GM19324 (cell line): ENCODE data around the gene NRXN2.

Source experiments
- ATAC-seq: cut with Tn5 transposase; IDR thresholded peaks from one replicate; pipeline ENCODE4 v1.9.1; 2021; ENCODE audit warnings: mild to moderate bottlenecking, moderate library complexity; ENCODE audit not compliant: unreplicated experiment, low FRiP score

Gene NRXN2

DNA sequence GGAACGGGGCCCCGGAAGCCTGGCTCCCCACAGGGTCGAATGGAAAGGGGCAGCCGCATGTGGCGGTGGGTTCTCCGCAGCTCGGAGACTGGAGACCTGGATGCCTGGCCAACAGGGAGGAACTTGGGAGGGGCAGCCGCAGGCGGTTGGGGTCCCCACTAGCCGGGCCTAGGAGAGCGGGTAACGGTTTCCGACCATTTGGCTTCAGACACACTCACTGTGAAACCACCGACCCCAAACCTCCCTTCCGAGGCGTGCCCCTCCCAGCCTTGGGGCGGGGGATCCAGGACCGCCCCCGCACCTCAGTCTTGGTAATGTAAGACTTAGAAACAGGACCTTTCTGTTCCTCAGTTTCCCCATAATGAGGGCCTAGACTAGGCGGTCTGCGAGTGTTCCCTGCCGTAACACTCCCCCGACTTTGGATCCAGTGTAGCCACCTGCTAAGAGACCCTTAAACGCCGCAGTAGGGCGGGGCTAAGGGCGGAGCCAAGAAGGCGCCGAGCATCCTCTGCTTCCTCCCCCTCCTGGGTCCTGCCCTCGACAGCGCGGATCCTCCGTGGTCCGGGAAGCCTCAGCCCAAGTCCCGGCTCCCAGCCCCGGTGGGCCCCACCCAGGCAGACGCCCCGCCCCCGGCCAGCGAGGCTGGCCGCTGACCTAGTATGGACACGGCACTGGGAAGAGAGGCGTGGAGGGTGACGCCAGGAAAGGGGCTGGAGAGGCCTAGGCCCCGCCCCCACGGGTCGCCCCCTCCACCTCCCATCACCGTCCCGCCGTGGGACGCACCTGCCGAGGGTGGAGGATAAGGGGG lies 22.7 kb upstream of the NRXN2 start:
- ATAC-seq: no peak

DNA sequence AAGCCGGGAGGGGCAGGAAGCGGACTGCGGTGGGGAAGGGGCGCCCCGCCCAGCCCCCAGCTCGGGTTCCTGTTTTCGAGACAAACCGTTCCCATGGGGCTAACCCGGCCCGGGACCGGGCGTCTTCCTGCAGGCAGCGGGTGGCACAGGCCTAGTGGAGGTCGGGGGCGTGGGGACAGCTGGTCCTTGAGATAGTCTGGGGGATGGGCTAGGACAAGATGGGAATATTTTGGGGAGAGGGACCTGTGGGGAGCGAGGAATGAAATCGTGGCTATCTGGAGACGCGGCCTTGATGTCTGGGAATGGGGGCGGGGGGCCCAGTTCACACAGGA lies 22.2 kb upstream of the NRXN2 start:
- no peak for ATAC-seq

DNA sequence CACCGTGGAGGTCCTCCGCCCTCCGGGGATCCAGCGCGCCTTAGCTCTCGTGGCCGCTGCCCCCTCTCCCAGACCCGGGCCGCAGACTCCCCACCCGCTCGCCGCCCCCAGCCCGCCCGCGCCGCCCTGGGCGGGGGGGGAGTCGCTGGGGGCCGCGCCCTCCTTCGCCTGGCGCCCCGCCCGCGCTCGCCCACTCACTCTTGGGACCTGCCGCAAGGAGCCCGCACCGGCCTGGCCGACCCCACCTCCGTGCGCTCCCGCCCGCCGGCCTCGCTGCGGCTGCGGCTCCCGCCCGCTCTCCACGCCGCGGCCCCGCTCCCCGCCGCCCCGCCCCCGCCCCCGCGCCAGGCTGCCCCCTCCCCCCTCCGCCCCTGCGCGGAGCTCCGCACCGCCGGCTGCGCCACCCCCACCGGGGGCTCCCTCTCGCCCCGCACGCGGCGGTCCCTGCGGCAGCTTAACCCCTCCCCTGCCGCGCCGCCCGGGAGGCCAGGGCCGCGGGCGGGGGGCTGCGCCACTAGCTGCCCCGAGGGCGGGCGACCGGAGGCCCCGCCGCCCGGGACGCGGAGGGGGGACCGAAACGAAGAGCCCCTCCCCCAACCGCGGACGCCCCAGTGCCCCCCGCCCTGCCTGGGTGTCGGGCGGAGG lies 21.7 kb upstream of the NRXN2 start:
- ATAC-seq: no peak

DNA sequence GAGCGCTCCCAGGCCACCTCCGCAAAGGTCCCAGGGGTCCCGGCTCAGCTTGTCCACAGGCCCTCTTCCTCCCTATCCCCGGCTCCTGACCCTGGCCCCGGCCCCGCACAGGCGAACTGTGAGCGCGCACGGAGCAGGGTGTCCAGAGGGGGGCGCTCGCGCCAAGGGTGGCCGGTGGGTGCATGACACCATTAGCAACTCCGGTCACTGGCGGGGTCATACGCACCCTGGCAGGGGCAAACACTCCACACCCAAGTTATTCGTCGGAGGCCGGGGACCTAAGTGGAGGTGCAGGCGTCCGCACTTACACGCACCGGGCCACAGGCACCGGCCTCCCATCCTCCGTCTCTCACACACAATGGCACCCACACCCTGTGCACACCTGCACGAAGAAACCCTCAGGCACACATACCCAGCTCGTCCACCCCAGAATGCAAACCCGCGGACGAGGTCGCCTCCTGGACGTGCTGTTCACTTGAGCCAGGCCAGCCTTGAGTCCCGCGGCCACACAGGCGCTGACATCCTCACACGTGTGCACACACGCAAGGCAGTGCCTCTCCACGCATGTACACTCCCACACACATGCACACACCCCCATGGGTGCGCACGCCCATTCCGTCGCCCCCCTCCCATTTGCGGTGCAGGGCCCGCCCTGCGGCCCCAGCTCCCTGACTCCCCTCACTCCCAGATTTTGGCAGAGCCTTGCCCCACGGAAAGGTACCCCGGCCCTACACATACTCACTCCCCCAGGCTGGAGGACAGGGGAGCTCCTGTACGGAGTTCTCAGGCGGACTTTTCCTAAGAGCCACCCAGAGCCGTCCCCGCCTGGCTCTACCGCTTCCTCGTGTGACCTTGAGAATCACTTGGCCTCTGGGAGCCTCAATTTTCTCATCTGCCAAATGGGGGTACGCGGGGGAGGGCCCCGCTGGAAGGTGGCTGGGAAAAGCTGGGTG lies 20.9 kb upstream of the NRXN2 start, which contains the start of gene RASGRP2:
RASGRP2 (minus strand) TSS at position 552 of the 953 bp plus-strand sequence. CDS start 1,276 bp downstream, outside the sequence.
- no peak for ATAC-seq

DNA sequence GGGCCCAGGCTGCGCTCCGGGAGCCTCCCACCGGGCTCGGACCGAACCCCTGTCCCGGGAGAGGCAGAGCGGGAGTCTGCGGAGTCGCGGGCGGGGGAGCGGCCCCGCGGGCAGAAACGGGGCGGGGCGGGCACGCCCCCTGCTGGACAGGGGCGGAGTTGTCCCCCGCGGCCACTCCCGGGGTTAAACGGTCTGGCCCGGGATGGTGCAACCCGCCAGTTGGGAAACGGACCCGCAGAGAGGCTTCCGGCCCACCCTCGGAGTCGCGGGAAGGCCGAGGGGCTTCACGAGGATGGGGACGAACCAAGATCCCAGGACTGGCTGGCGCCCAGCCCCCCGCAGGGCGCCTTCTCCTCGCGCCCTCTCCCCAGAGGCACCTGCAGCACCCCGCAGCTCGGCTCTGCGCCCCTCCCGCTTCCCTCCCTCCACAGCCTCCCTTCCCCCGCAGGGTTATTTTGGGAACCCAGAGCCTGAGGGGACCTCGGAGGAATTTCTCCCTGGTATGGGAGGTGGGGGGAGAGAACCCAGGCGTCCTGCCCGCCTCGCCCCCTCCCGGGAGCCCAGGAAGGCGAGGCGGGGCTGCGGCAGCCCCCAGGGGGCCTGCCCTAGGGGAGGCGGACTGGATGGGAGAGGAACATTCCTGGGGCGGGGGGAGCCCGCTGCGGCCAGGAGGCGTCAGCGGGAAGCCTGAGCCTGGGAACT lies 20.0 kb upstream of the NRXN2 start:
- ATAC-seq: no peak

DNA sequence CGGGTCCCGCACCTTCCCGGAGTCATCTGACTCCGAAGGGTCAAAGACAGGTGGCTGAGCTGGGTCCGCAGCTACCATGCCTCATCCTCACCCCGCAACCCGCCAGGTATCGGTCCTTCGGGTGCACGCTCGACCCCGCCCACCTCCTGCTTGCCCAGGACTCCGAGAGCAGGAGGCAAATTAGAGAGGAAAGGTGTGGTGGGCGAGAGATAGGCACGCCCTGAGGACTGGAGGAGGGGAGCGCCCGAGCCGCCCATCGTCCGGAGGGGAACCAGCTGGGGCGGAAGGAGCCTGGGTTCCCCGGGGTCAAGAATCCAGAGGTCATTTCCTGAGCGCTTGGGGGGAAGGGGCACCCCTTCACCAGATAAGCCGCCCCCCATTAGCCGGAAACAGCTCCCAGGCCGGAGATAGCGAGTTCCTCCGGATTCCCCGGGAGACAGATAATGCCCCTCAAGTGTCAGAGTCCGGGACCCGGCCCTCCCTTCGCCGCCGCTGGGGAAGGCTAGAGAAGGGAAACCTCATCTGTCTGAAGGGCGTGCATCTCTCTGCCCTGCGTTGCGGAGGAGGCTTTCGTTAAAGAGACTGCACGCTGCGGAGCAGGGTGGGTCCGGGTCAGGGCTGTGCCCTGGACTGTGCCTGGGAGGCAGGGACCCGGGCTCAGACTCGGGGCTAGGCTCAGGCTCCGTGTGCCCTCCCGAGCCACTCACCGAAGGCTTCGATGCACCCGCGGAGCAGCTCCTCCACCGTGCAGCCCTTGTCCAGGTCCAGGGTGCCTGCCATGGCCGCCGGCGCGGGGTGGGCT lies 19.3 kb upstream of the NRXN2 start:
- ATAC-seq: no peak

DNA sequence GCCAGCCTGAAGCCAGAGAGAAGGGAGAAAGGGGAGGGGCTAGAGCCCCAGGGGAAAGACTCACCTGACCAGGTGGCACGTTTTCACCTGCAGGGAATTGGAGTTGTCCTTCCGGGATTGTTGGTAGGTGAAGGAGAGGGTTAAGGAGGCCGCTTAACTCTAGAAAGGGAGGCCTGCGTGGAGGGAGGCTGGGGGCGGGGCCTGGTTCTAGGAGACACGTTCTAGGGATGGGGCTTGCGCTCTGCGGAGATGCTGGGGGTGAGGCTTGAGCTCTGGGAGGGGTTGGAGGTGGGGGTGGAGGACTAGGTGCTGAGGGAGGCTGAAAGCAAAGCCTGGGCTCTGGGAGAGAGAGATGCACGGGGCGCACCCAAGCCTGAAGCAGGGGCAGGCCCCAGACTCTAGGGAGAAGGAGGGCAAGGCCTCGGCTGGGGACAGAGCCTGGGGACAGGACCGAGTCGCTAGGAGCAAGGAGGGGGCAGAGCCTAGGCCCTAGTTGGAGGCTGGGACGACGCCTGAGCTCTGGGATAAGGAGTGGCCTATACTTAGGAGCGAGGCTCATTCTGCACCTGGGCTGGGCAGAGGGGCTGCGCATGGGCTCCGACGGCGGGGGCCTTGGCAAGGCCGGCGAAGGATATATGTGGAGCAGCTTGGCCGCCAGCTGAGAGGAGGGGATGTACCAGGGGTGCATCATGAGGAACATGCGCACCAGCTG lies 18.5 kb upstream of the NRXN2 start:
- ATAC-seq: no peak

DNA sequence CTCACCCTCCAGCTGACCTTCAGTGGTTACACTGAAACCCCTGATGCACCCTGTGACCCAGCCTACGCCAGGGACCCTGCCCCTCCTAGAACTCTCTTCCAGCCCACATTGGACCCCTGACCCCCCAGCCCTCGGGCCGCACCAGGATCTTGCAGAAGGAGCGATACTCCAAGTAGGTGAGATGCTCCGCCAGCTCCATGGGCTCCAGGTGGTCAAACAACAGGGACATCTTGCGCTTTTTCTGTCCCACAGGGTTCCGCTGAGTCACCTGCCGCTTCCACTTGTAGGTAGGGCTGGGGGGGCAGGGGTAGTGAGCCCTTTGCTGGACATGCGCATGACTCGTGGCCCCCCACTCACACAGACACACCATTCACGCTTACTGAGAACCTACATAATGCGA lies 16.9 kb upstream of the NRXN2 start:
- no peak for ATAC-seq

DNA sequence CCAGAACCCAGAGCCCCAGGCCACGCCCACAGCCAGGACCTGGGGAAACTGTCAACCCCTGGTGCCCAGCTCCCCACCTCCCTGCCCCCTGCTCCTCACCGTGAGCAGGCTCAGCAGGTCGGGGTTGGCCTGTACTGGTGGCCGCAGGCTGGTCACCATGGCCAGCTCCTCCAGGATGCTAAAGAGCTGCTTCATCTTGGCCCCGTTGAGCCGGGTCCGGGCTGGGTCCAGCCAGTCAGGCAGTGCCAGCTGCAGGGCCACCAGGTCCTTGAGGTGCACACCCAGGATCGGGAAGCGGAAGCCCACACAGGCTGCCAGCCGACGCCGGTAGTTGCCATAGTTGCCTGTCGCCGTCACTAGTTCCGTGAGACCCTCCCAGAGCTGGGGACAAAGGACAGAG lies 13.7 kb upstream of the NRXN2 start:
- ATAC-seq: no peak

DNA sequence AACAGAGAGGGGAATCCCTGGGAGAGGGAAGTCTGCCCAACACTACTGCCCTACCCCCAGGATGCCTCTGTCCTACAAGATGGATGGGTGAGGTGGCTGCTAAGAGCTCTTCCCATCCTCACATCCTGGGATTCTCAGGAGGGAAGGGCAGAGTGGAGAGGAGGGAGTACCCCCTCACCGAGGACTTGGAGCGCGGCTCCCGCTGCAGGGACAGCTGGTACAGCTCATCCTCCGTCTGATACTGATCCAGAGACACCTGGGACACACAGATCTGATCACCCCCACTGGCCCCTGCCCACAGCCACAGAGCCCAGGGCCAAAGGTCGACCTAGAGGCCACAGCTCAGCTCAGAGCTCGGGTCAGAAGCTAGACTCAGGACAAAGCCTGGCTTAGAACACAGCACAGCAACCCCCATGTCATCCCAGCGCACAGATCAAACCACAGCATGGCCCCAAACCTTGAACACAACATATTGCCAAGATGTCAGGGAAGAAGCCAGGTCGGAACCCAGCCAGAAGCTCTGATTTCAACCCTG lies 12.8 kb upstream of the NRXN2 start:
- no peak for ATAC-seq

DNA sequence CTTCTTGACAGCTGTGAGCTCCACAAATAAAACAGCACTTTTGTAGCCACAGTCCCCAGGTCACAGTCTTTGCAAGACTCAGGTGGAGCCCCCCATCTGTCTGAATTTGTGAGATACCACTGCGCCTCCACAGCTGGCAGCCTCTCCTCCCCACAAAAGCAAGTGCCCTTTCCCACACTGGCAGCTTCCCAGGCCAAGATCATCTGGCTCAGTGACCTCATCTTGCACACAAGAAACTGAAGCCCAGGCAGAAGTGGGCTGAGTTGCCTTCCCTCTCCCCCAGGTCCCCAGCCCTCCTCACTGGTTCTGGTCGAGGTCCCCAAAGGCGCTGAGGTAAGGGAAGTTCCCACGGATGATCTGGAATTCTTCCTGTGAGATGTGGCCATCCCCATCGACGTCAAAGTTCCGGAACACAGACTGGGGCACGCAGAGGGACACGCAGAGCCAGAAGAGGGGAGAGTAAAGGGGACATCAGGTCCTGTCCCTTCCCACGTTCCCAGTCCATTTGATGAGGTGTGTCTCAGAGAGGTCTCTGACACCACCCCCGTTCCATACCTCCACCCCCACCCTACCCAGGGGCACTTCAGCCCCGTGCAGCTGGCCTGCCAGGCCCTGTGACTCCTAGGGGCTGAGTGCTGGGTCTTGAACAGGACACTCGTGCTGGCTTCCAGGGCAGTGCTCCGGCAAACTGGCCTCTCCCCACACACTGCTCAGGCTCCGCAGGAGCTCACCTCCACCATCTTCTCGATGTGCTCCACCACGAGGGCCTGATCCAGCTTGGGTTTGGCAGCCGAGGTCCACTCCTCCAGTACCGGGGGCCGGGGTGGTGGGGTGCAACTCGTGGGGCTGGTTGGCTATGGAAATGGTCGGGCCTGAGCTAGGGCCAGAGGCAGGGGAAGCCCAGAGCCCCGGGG lies 12.1 kb upstream of the NRXN2 start:
- ATAC-seq: no peak

DNA sequence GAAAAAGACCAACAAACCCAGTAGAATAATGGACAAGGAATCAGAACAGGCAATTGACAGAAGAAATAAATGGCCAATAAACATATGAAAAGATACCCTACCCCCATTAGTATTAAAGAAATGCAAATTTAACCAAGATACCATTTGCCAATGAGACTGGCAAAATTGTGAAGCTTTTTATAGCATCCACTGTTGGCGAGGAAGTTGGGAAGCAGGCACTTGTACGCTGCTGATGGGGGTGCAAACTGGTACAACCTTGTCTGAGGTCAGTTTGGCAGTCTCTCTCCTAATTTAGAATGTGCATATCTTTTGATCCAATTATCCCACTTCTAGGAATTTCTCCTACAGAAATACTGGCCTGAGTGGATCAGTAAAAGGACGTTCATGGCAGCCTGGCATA lies 8.6 kb upstream of the NRXN2 start:
- no peak for ATAC-seq

DNA sequence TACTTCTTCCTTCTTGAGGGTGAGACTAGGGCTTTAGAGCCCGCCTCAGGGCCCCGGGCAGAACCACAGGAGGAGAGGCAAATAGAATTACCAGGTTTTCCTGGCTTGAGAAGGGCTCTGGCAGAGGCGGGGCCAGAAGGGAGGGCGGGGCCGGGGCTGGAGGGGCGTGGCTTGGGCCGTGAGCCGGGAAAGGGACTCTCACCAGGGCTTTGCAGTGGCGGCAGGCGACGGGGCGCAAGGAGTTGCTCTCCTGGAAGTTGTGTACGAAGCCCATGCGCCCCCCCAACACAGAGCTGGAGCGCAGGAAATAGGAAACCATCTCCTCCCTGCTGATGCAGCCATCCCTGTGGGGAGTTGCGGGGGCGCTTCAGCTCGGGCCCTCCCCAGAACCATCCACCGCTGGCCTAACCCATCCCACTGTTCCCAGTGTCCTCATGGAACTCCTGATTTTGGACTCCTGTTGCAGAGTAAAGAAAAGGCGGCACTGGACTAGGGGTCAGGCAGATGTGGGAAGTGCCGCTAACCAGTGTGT lies 6.9 kb upstream of the NRXN2 start:
- no peak for ATAC-seq

DNA sequence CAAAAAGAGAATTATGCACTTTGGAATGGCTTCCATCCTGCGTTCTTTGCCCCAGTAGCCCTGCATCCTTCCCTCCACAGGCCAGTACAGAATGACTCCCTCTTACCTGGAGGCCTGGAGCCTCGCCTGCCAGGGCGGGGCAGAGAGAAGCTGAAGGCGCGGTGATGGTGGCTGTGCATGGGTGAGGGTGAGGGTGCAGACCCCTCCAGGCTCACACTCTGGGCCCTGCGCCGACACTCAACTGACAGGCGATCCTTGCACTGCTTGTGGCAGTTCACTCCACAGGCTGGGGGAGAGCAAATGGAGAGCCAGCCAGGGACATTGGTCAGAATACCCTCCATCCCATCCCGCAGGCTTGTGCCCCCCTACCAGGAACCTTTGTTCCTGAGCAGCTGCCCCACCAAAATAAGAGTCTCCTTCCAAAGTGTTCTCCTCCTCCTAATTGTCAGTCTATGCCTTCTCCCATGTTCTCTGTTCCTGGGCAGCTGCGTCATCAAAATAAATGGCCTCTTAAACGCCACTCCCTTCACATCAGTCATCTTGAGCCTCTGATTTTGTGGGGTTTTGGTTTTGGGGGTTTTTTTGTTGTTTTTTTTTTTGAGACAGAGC lies 5.9 kb upstream of the NRXN2 start:
- ATAC-seq: no peak

DNA sequence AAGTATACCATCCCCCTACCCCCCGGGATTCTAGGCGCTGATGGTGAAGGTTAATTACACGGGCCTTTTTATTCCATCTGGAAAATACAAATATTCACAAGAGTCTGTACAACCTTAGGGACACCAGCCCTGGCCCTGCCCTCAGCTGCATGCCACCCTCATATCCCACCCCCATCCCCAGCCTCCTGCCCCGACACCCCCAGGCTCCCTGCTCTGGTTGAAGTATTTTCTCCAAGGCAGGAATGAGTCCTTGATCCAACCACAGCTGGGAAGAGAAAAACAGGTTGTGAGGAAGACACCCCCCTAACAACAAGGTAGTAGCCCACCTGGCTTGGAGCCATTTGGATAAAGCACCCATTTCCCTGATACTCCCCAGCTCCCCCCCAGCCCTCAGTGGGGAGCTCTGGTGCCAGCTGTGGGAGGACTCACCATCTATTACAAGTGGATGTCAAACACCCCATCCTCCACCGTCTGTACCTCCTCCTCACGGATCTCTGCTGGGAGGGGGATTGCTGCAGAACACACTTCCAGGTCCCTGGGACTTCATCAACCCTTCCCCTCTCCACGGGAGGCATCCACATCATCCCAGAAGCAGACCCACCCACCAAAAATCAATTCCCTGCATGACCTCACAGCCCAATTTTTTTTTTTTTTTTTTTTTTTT lies 4.0 kb upstream of the NRXN2 start:
- ATAC-seq: no peak

DNA sequence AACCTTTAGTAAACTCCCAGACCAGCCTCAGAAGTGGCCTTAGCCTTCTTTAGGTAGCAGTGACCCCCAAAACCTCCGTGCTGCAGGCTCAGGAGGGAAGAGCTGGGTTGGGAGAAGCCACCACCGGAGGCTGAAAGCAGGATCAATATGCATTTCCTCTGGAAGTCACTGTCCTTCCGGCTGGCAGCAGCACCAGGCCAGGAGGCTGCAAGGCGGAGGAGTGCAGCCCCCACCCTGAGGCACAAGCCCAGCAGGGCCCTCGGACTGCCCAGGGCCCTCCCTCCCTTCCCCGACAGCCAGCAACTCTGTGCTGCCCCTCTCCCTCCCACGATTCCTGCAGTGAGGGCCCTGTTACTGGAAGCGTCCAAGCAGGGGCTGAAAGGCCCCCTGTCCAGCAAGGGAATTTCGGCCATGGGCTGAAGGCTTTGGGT lies 3.2 kb upstream of the NRXN2 start:
- no peak for ATAC-seq
